Body of pancreas (tissue), 4 donors: ENCODE data around the gene VPS37D. TPM values are rescaled to one million over a fixed set of nuclear protein-coding genes. Genes with fewer than 3 reads are reported as not detected.

ENCODE experiments used
- ATAC-seq: fragments of 150-250 bp; one replicate; pipeline ENCODE4 v1.9.1; 2016
- DNase-seq, 4 donors: peaks; one replicate each; pipeline ENCODE4 v3.0.0-alpha.2; 2019
- H3K27ac ChIP-seq, 4 donors: fragments of 200-600 bp; sonication (generic); 1 replicate in 3 of 4; 2 replicates in 1 of 4; pipeline versions ENCODE4 v1.5.1 to v1.6.1; 2016 to 2019; ENCODE audit warnings: mild to moderate bottlenecking in 1 of 4, mixed read lengths in 1 of 4, moderate library complexity in 1 of 4
- H3K27me3 ChIP-seq, 2 donors: fragments of 200-600 bp; sonication (generic); one replicate each; pipeline ENCODE4 v1.6.0; 2016; ENCODE audit warnings: mild to moderate bottlenecking in 1 of 2
- H3K36me3 ChIP-seq, 2 donors: fragments of 200-600 bp; sonication (generic); replicated peaks in 1 of 2; 2 replicates each; pipeline ENCODE4 v1.5.1; 2016; ENCODE audit warnings: low read depth in 2 of 2; ENCODE audit not compliant: insufficient read depth in 1 of 2
- H3K4me1 ChIP-seq: fragments of 200-600 bp; sonication (generic); one replicate; pipeline ENCODE4 v1.6.0; 2016
- H3K4me3 ChIP-seq, 2 donors: fragments of 200-600 bp; sonication (generic); 1 replicate in 1 of 2; 2 replicates in 1 of 2; pipeline ENCODE4 v1.5.1; 2016 to 2019
- H3K9me3 ChIP-seq, 3 donors: fragments of 200-600 bp; sonication (generic); 1 replicate in 2 of 3; 2 replicates in 1 of 3; pipeline ENCODE4 v1.5.1; 2016
- CTCF ChIP-seq, 7 experiments: fragments of 450-650 bp in 4 of 7; fragments of 200-600 bp in 3 of 7; sonication (generic) in 3 of 7; IDR thresholded peaks; one replicate each; pipeline ENCODE4 v1.5.1; 2016 to 2019; ENCODE audit warnings: antibody characterized with exemption in 7 of 7
- POLR2A ChIP-seq, 3 donors: fragments of 450-650 bp; IDR thresholded peaks; one replicate each; pipeline ENCODE4 v1.6.1; 2016; ENCODE audit warnings: antibody characterized with exemption in 3 of 3, mild to moderate bottlenecking in 2 of 3
- WGBS, 2 donors: methylation state at CpG; one replicate each; pipeline ENCODE4 v1.1.5; 2017; 5-methylcytosine and 5-hydroxymethylcytosine counted together
- intact Hi-C: fragments of 100-400 bp; cut with DNase I; formaldehyde crosslinking; loops from one replicate; pipeline ENCODE4 v1.15.1; 2023
- total RNA-seq, 2 donors: library from RNA; depleted of rRNA; stranded (reverse); fragments of >200 nt; gene quantifications; one replicate each; pipeline ENCODE4 v1.1.0, GENCODE V29; 2016

Gene VPS37D
- total RNA-seq, 2 donors from 2014 or later = 1.3 to 6.0 TPM

GRCh38 chr7:73644688-73645286, 22.8 kb upstream of the VPS37D start:
- WGBS, 2 donors = 68 to 73% methylated on average over 4 to 5 of the region's 5 CpGs
- Histone ChIP-seq H3K36me3 (no peaks in the 10 kb centered on the region), H3K4me3 (no peak overlapping the region), H3K4me1 (peaks cover 11% of the 10 kb centered on the region), H3K27ac (no peak overlapping the region), H3K9me3 (no peaks in the 10 kb centered on the region), H3K27me3 (no peaks in the 10 kb centered on the region)
- intact Hi-C loops = no loop called here
- TF ChIP-seq CTCF (IDR thresholded peaks at IDR 0.05) (no peak), POLR2A (IDR thresholded peaks at IDR 0.05) (no peak)
- no peak for ATAC-seq
- DNase-seq = no peak

GRCh38 chr7:73645643-73646174, 21.9 kb upstream of the VPS37D start:
- no peak overlapping the region for H3K4me3 ChIP-seq
- no peaks in the 10 kb centered on the region for H3K27me3 ChIP-seq
- ATAC-seq (no peak), DNase-seq (no peak)
- H3K36me3 ChIP-seq = no peaks in the 10 kb centered on the region
- WGBS, 2 donors = 30 to 35% methylated on average over 4 of the region's 4 CpGs
- no peaks in the 10 kb centered on the region for H3K9me3 ChIP-seq
- H3K4me1 ChIP-seq = peaks cover 11% of the 10 kb centered on the region
- no peak for TF ChIP-seq POLR2A (IDR thresholded peaks at IDR 0.05)
- TF ChIP-seq CTCF (IDR thresholded peaks at IDR 0.05) = no peak
- intact Hi-C loops = no loop called here
- H3K27ac ChIP-seq = no peak overlapping the region

GRCh38 chr7:73646785-73647724, 20.6 kb upstream of the VPS37D start:
- no peak overlapping the region for H3K4me3 ChIP-seq
- DNase-seq = no peak

More at GRCh38 chr7:73646785-73647724, 20.6 kb upstream of the VPS37D start:
- 65 to 76% methylated on average over 7 to 12 of the region's 16 CpGs for WGBS, 2 donors
- TF ChIP-seq POLR2A (IDR thresholded peaks at IDR 0.05) (no peak), CTCF (IDR thresholded peaks at IDR 0.05) (no peak)
- Histone ChIP-seq H3K9me3 (no peaks in the 10 kb centered on the region), H3K4me1 (peaks cover 11% of the 10 kb centered on the region), H3K27ac (no peak overlapping the region), H3K27me3 (no peaks in the 10 kb centered on the region), H3K36me3 (no peaks in the 10 kb centered on the region)
- intact Hi-C loops = no loop called here
- ATAC-seq = no peak
